Skin of body (tissue), 1 donor: ENCODE data around the gene VPS37B. TPM values are rescaled to one million over a fixed set of nuclear protein-coding genes. Genes with fewer than 3 reads are reported as not detected.

ENCODE experiments used
- total RNA-seq: library from RNA; depleted of rRNA; stranded (reverse); fragments of >200 nt; gene quantifications from one replicate; pipeline ENCODE4 v1.2.3, GENCODE V29; 2014

Gene VPS37B
- total RNA-seq, 1 donor from 2014 or later: 22.7 TPM

Other genes starting within 250 kb of the VPS37B start
- 11.8 TPM for gene HCAR2, start 192.8 kb downstream of the VPS37B start, total RNA-seq
- 9.8 TPM for gene HCAR3, start 179.3 kb downstream of the VPS37B start, total RNA-seq
- 1.9 TPM for gene HCAR1, start 165.3 kb downstream of the VPS37B start, total RNA-seq
- gene DENR, start 143.3 kb downstream of the VPS37B start, total RNA-seq: 37.8 TPM
- gene CCDC62, start 121.6 kb downstream of the VPS37B start, total RNA-seq: 0.59 TPM
- gene HIP1R, start 60.7 kb downstream of the VPS37B start, total RNA-seq: 33.7 TPM
- 4.6 TPM for gene ABCB9, start 70.3 kb upstream of the VPS37B start, total RNA-seq
- 3.4 TPM for gene OGFOD2, start 79.1 kb upstream of the VPS37B start, total RNA-seq
- gene ARL6IP4, start 84.6 kb upstream of the VPS37B start, total RNA-seq: 65.5 TPM